HepG2 (cell line): ENCODE results near the gene PPP1R18. TPM values are rescaled to one million over a fixed set of nuclear protein-coding genes. Genes with fewer than 3 reads are reported as not detected.
A peak's percentile ranks its signal among the peaks of the same experiment; 100 is the strongest.

Experiments
- ARID2 ChIP-seq: sonication (generic); formaldehyde crosslinking; IDR thresholded peaks from 2 replicates; pipeline ENCODE4 v1.8.1; 2022; ENCODE audit warnings: mild to moderate bottlenecking, missing genetic modification reagents, borderline replicate concordance
- ARNT ChIP-seq: fragments of 450-650 bp; IDR thresholded peaks from 2 replicates; pipeline ENCODE4 v1.6.1; 2017
- CC2D1A ChIP-seq: sonication (generic); formaldehyde crosslinking; IDR thresholded peaks from 2 replicates; pipeline ENCODE4 v1.8.1; 2023; ENCODE audit warnings: mild to moderate bottlenecking, missing genetic modification reagents
- CTCF ChIP-seq: sonication (generic); formaldehyde crosslinking; IDR thresholded peaks from 2 replicates; pipeline ENCODE4 v1.5.0; 2020; ENCODE audit warnings: mild to moderate bottlenecking, missing genetic modification reagents, moderate library complexity
- E2F5 ChIP-seq: sonication (generic); formaldehyde crosslinking; conservative IDR thresholded peaks from 2 replicates; pipeline ENCODE4 v1.4.0; 2020; ENCODE audit warnings: missing genetic modification reagents
- GLI4 ChIP-seq: sonication (generic); formaldehyde crosslinking; IDR thresholded peaks from 2 replicates; pipeline ENCODE4 v1.5.1; 2020; ENCODE audit warnings: missing genetic modification reagents, mild to moderate bottlenecking, moderate library complexity, borderline replicate concordance
- IKZF5 ChIP-seq: IDR thresholded peaks from 2 replicates; pipeline ENCODE4 v1.6.1; 2018; ENCODE audit warnings: missing genetic modification reagents, mild to moderate bottlenecking, missing compliant biosample characterization
- JUND ChIP-seq: sonication (generic); formaldehyde crosslinking; IDR thresholded peaks from 2 replicates; pipeline ENCODE4 v1.8.0; 2022; ENCODE audit warnings: mild to moderate bottlenecking, missing genetic modification reagents
- MTA3 ChIP-seq: sonication (generic); formaldehyde crosslinking; IDR thresholded peaks from 2 replicates; pipeline ENCODE4 v1.4.0; 2020; ENCODE audit warnings: missing genetic modification reagents
- MZF1 ChIP-seq: sonication (generic); formaldehyde crosslinking; IDR thresholded peaks from 2 replicates; pipeline ENCODE4 v1.8.1; 2023; ENCODE audit warnings: mild to moderate bottlenecking, missing genetic modification reagents, borderline replicate concordance
- PRDM15 ChIP-seq: sonication (generic); formaldehyde crosslinking; IDR thresholded peaks from 2 replicates; pipeline ENCODE4 v1.4.0; 2020; ENCODE audit warnings: missing genetic modification reagents
- SATB2 ChIP-seq: sonication (generic); formaldehyde crosslinking; IDR thresholded peaks from 2 replicates; pipeline ENCODE4 v1.5.0; 2020; ENCODE audit warnings: missing genetic modification reagents
- TIGD3 ChIP-seq: sonication (generic); formaldehyde crosslinking; IDR thresholded peaks from 2 replicates; pipeline ENCODE4 v1.5.1; 2020; ENCODE audit warnings: mild to moderate bottlenecking, missing genetic modification reagents, borderline replicate concordance
- U2AF1 ChIP-seq: fragments of 200-400 bp; formaldehyde crosslinking; optimal IDR thresholded peaks from 2 replicates; pipeline ENCODE3; 2017; ENCODE audit warnings: mild to moderate bottlenecking, low read depth, low read length
- ZBTB14 ChIP-seq: sonication (generic); formaldehyde crosslinking; IDR thresholded peaks from 2 replicates; pipeline ENCODE4 v1.4.0; 2020; ENCODE audit warnings: missing genetic modification reagents
- ZMYM4 ChIP-seq: sonication (generic); formaldehyde crosslinking; IDR thresholded peaks from 2 replicates; pipeline ENCODE4 v1.8.1; 2023; ENCODE audit warnings: mild to moderate bottlenecking, missing genetic modification reagents
- ZNF331 ChIP-seq: sonication (generic); formaldehyde crosslinking; IDR thresholded peaks from 2 replicates; pipeline ENCODE4 v1.4.0; 2020; ENCODE audit warnings: missing genetic modification reagents
- ZNF589 ChIP-seq: sonication (generic); formaldehyde crosslinking; conservative IDR thresholded peaks from 2 replicates; pipeline ENCODE4 v1.8.0; 2022; ENCODE audit warnings: mild to moderate bottlenecking, moderate library complexity, missing genetic modification reagents
- polyA plus RNA-seq, 8 experiments: library from polyadenylated mRNA; depleted of rRNA in 3 of 8; stranded (reverse) in 7 of 8; unstranded in 1 of 8; fragments of >200 nt; fragmentation: Illumina TruSeq in 4 of 8; extraction: Trizol in 4 of 8; gene quantifications; 2 replicates each; pipeline versions ENCODE4 v1.2.1 to v1.2.3, GENCODE V29; 2011 to 2016; ENCODE audit warnings: low read depth in 4 of 8, missing spikeins in 1 of 8, mixed read lengths in 1 of 8; ENCODE audit not compliant: insufficient read depth in 1 of 8
- total RNA-seq, 5 experiments: library from RNA; depleted of rRNA; stranded (reverse); fragments of >200 nt; fragmentation: Illumina TruSeq; extraction: Trizol; gene quantifications; 2 replicates each; pipeline ENCODE4 v1.2.3, GENCODE V29; 2016; ENCODE audit warnings: low read depth in 1 of 5

PPP1R18 gene
- total and polyA plus RNA-seq, 2 of the 13 experiments (the other 11 are each of a cell fraction or from before 2014, with no cell fraction given), result 4.9 to 9.2 TPM

GRCh38 chr6:30647242-30648116 lies 39.0 kb downstream of the PPP1R18 start (continued):
- peak; percentile 95 for TF ChIP-seq SATB2 (CRISPR knock-in tag)
- 0 out of 2 replicates have a peak, but pooled peaks have one; percentile 58 for TF ChIP-seq PRDM15 (CRISPR knock-in tag)
- TF ChIP-seq E2F5 (CRISPR knock-in tag), result no peak
- TF ChIP-seq ZNF589 (CRISPR knock-in tag), result 0 out of 2 replicates have a peak, but pooled peaks have one; percentile 70
- no peak; the same call in 1 of the 2 replicates for TF ChIP-seq ARID2 (CRISPR knock-in tag)
- TF ChIP-seq ZNF331 (CRISPR knock-in tag), result peak; percentile 60
- TF ChIP-seq U2AF1, result peak; percentile 92
- peak; percentile 37; the same call in 1 of the 2 replicates for TF ChIP-seq MZF1
- peak; percentile 99 for TF ChIP-seq GLI4 (CRISPR knock-in tag)
- no peak for TF ChIP-seq ARNT
- TF ChIP-seq IKZF5 (CRISPR knock-in tag), result peak; percentile 64
- TF ChIP-seq MTA3 (CRISPR knock-in tag), result 0 out of 2 replicates have a peak, but pooled peaks have one; percentile 16
- peak; percentile 96; the same call in 1 of the 2 replicates for TF ChIP-seq TIGD3
- peak; percentile 91; the same call in 1 of the 2 replicates for TF ChIP-seq CC2D1A
- peak; percentile 55 for TF ChIP-seq CTCF (CRISPR knock-in tag)
- TF ChIP-seq JUND (CRISPR knock-in tag), result no peak; the same call in 1 of the 2 replicates
- TF ChIP-seq ZBTB14 (CRISPR knock-in tag), result peak; percentile 75
- TF ChIP-seq ZMYM4 (CRISPR knock-in tag), result peak; percentile 93
